BLaER1 treated with 17β-estradiol and CSF1 and Interleukin-3, amounts not matched to agents 10 nM and 100 nM (cell line): ENCODE data around the gene PPL.
"Not testable (repeated sequence)": the region's sequence is repeated elsewhere in the genome, so short reads cannot be mapped to it uniquely, and the experiment has no call there.

Experiments used
- H3K27ac ChIP-seq, 11 experiments: shearing (Covaris generic); formaldehyde crosslinking; 2 replicates each; pipeline ENCODE4 v1.8.1; 2022
- H3K27me3 ChIP-seq, 11 experiments: shearing (Covaris generic); formaldehyde crosslinking; 2 replicates each; pipeline ENCODE4 v1.8.1; 2022
- H3K36me3 ChIP-seq, 11 experiments: shearing (Covaris generic); formaldehyde crosslinking; 2 replicates each; pipeline ENCODE4 v1.8.1; 2022
- H3K4me1 ChIP-seq, 10 experiments: shearing (Covaris generic); formaldehyde crosslinking; 2 replicates each; pipeline ENCODE4 v1.8.1; 2022
- H3K4me2 ChIP-seq, 11 experiments: shearing (Covaris generic); formaldehyde crosslinking; 2 replicates each; pipeline ENCODE4 v1.8.1; 2022
- H3K4me3 ChIP-seq, 10 experiments: shearing (Covaris generic); formaldehyde crosslinking; 2 replicates each; pipeline ENCODE4 v1.8.1; 2022
- H3K9ac ChIP-seq, 11 experiments: shearing (Covaris generic); formaldehyde crosslinking; 2 replicates each; pipeline ENCODE4 v1.8.1; 2022
- H3K9me3 ChIP-seq, 11 experiments: shearing (Covaris generic); formaldehyde crosslinking; replicated peaks in 1 of 11; 2 replicates each; pipeline ENCODE4 v1.8.1; 2022
- H4K20me1 ChIP-seq, 11 experiments: shearing (Covaris generic); formaldehyde crosslinking; 2 replicates each; pipeline ENCODE4 v1.8.1; 2022
- Cebpa-rat ChIP-seq, 11 experiments: shearing (Covaris generic); IDR thresholded peaks; 2 replicates each; pipeline ENCODE4 v1.8.1; 2022

Gene PPL

GRCh38 chr16:4979164-4979563, 42.2 kb upstream of the PPL start:
- Histone ChIP-seq H3K36me3 (no peaks in the 10 kb centered on the region), H3K4me2 (no peak overlapping the region), H3K27ac (no peak overlapping the region), H3K4me3 (no peak overlapping the region), H3K9ac (no peak overlapping the region), H3K4me1 (peaks cover 0 to 19% (median 12%) of the 10 kb centered on the region in 10 experiments; a peak in 17 of 20 replicates), H3K9me3 (peaks cover 0 to 8% (median 0%) of the 10 kb centered on the region in 11 experiments; a peak in 3 of 22 replicates), H4K20me1 (no peaks in the 10 kb centered on the region), H3K27me3 (no peaks in the 10 kb centered on the region)
- TF ChIP-seq Cebpa-rat (IDR thresholded peaks at IDR 0.05): no peak

GRCh38 chr16:4976611-4977145, 39.7 kb upstream of the PPL start:
- peak overlapping the region in 1 of 11 experiments; percentile 26; a peak in 2 of 22 replicates for H3K27ac ChIP-seq

GRCh38 chr16:4976079-4976478, 39.1 kb upstream of the PPL start:
- H3K4me2 ChIP-seq: peak overlapping the region in 9 of 11 experiments; percentile 6 to 61 (median 39); a peak in 12 of 22 replicates
- no peaks in the 10 kb centered on the region for H3K36me3 ChIP-seq
- peaks cover 0 to 38% (median 23%) of the 10 kb centered on the region in 10 experiments; a peak in 17 of 20 replicates for H3K4me1 ChIP-seq
- no peaks in the 10 kb centered on the region for H4K20me1 ChIP-seq
- no peak for TF ChIP-seq Cebpa-rat (IDR thresholded peaks at IDR 0.05)
- no peak overlapping the region for H3K4me3 ChIP-seq
- peaks cover 0 to 25% (median 0%) of the 10 kb centered on the region in 11 experiments; a peak in 9 of 22 replicates for H3K9me3 ChIP-seq
- no peak overlapping the region for H3K9ac ChIP-seq
- peak overlapping the region in 2 of 11 experiments; percentile 14 to 26; a peak in 2 of 22 replicates for H3K27ac ChIP-seq
- H3K27me3 ChIP-seq: no peaks in the 10 kb centered on the region

More at GRCh38 chr16:4976611-4977145, 39.7 kb upstream of the PPL start:
- Histone ChIP-seq H3K36me3 (no peaks in the 10 kb centered on the region), H3K27me3 (no peaks in the 10 kb centered on the region), H3K4me2 (peak overlapping the region in 5 of 11 experiments; percentile 1 to 54 (median 23); a peak in 7 of 22 replicates), H3K4me3 (no peak overlapping the region), H4K20me1 (no peaks in the 10 kb centered on the region), H3K9me3 (peaks cover 0 to 25% (median 0%) of the 10 kb centered on the region in 11 experiments; a peak in 9 of 22 replicates), H3K9ac (no peak overlapping the region), H3K4me1 (peaks cover 0 to 38% (median 23%) of the 10 kb centered on the region in 10 experiments; a peak in 17 of 20 replicates)
- TF ChIP-seq Cebpa-rat (IDR thresholded peaks at IDR 0.05): no peak

GRCh38 chr16:4972938-4973587, 36.1 kb upstream of the PPL start:
- H3K27me3 ChIP-seq: no peaks in the 10 kb centered on the region

GRCh38 chr16:4970010-4970409, 33.1 kb upstream of the PPL start:
- Histone ChIP-seq H3K4me3 (no peak overlapping the region), H3K36me3 (no peaks in the 10 kb centered on the region), H3K9ac (no peak overlapping the region), H3K4me1 (peaks cover 0 to 22% (median 11%) of the 10 kb centered on the region in 10 experiments; a peak in 13 of 20 replicates), H3K27ac (no peak overlapping the region), H4K20me1 (no peaks in the 10 kb centered on the region), H3K9me3 (peaks cover 0 to 25% (median 0%) of the 10 kb centered on the region in 11 experiments; a peak in 9 of 22 replicates), H3K27me3 (no peaks in the 10 kb centered on the region), H3K4me2 (no peak overlapping the region)
- no peak for TF ChIP-seq Cebpa-rat (IDR thresholded peaks at IDR 0.05)

More at GRCh38 chr16:4972938-4973587, 36.1 kb upstream of the PPL start:
- no peak for TF ChIP-seq Cebpa-rat (IDR thresholded peaks at IDR 0.05)
- no peaks in the 10 kb centered on the region for H4K20me1 ChIP-seq
- H3K9me3 ChIP-seq: peaks cover 0 to 25% (median 0%) of the 10 kb centered on the region in 11 experiments; a peak in 9 of 22 replicates
- peak overlapping the region in 7 of 11 experiments; percentile 26 to 57 (median 36); a peak in 12 of 22 replicates for H3K4me2 ChIP-seq
- peaks cover 0 to 38% (median 23%) of the 10 kb centered on the region in 10 experiments; a peak in 17 of 20 replicates for H3K4me1 ChIP-seq
- H3K36me3 ChIP-seq: no peaks in the 10 kb centered on the region
- no peak overlapping the region for H3K9ac ChIP-seq
- H3K4me3 ChIP-seq: no peak overlapping the region
- H3K27ac ChIP-seq: peak overlapping the region in 3 of 11 experiments; percentile 7 to 38 (median 31); a peak in 4 of 22 replicates

- no peaks in the 10 kb centered on the region for H3K27me3 ChIP-seq
- H3K9ac ChIP-seq: no peak overlapping the region
- H3K9me3 ChIP-seq: peaks cover 0 to 25% (median 0%) of the 10 kb centered on the region in 11 experiments; a peak in 9 of 22 replicates
- no peak overlapping the region for H3K4me3 ChIP-seq
- peaks cover 0 to 19% (median 10%) of the 10 kb centered on the region in 10 experiments; a peak in 13 of 20 replicates for H3K4me1 ChIP-seq
- H3K27ac ChIP-seq: no peak overlapping the region
- no peaks in the 10 kb centered on the region for H4K20me1 ChIP-seq
- TF ChIP-seq Cebpa-rat (IDR thresholded peaks at IDR 0.05): no peak
- H3K4me2 ChIP-seq: no peak overlapping the region
- no peaks in the 10 kb centered on the region for H3K36me3 ChIP-seq
These were observed 32.0 kb upstream of the PPL start for GRCh38 chr16:4968879-4969483.

GRCh38 chr16:4968278-4968677, 31.3 kb upstream of the PPL start:
- not testable (repeated sequence) for H3K4me3 ChIP-seq, H4K20me1 ChIP-seq, H3K36me3 ChIP-seq, H3K9ac ChIP-seq, H3K27ac ChIP-seq, H3K4me2 ChIP-seq, H3K27me3 ChIP-seq
- H3K9me3 ChIP-seq: peaks cover 0 to 24% (median 0%) of the 10 kb centered on the region in 11 experiments; a peak in 9 of 22 replicates
- peaks cover 0 to 12% (median 8%) of the 10 kb centered on the region in 10 experiments; a peak in 13 of 20 replicates for H3K4me1 ChIP-seq

- Histone ChIP-seq H3K27ac (no peak overlapping the region), H3K4me1 (peaks cover 0 to 18% (median 0%) of the 10 kb centered on the region in 10 experiments; a peak in 2 of 20 replicates), H4K20me1 (no peaks in the 10 kb centered on the region), H3K4me3 (no peak overlapping the region), H3K27me3 (no peaks in the 10 kb centered on the region), H3K9ac (no peak overlapping the region), H3K4me2 (no peak overlapping the region), H3K36me3 (no peaks in the 10 kb centered on the region), H3K9me3 (peaks cover 0 to 10% (median 0%) of the 10 kb centered on the region in 11 experiments; a peak in 6 of 22 replicates)
- no peak for TF ChIP-seq Cebpa-rat (IDR thresholded peaks at IDR 0.05)
These were observed 29.9 kb upstream of the PPL start for GRCh38 chr16:4966736-4967453.

- H3K36me3 ChIP-seq, H3K9me3 ChIP-seq, H3K9ac ChIP-seq, H3K4me3 ChIP-seq, H3K4me2 ChIP-seq: not testable (repeated sequence)
- peaks cover 2 to 25% (median 3%) of the 10 kb centered on the region in 10 experiments; a peak in 16 of 20 replicates for H3K4me1 ChIP-seq
- peaks cover 0 to 11% (median 0%) of the 10 kb centered on the region in 11 experiments; a peak in 6 of 22 replicates for H4K20me1 ChIP-seq
- peak overlapping the region in 1 of 11 experiments; percentile 42; a peak in 1 of 22 replicates for H3K27ac ChIP-seq
- peaks cover 0 to 12% (median 0%) of the 10 kb centered on the region in 11 experiments; a peak in 4 of 22 replicates for H3K27me3 ChIP-seq
These were observed 26.6 kb upstream of the PPL start for GRCh38 chr16:4963527-4963926.
